NCI-H2107 (cell line): ENCODE results near the gene GOLIM4.

Experiments
- DNase-seq: peaks from one replicate; lab custom pipeline; 2025; lab: John Stamatoyannopoulos, UW

Gene GOLIM4

DNA sequence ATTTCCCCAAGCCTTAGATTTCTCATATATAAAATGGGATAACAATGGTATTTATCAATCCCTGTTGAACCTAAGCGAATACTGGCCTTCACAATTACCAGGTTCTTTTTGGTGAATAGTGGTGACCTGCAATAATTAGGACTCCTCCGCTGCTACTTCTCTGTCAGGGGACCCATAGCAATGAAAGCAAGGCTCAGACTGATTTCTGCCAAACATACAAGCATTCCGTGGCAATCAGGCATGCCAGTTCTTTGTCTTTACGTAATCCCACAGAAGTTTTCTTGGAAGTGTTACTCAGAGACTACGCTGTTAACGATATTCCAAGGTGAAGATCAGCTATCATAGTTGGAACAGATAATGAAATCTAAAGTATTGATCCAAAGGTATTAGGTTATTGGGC, 105.7 kb downstream of the GOLIM4 start:
- no peak for DNase-seq

DNA sequence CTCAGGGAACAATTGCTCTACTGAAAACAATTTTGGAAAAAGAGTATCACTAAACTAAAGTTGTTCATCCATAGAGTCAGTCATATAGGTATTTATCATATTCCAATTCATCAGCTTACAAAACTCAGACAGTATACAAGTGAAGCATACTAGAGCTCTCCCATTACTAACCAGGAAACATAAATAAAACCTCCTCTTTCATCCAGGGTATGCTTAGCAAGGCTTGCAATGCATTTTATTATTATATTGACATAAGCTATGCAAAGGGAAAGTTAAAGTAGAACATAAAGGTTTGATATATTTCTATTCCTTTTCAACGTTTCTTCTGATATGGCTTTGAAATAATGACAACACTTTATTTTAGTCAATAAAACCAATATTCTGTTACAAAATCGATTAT, 106.7 kb downstream of the GOLIM4 start:
- no peak for DNase-seq

DNA sequence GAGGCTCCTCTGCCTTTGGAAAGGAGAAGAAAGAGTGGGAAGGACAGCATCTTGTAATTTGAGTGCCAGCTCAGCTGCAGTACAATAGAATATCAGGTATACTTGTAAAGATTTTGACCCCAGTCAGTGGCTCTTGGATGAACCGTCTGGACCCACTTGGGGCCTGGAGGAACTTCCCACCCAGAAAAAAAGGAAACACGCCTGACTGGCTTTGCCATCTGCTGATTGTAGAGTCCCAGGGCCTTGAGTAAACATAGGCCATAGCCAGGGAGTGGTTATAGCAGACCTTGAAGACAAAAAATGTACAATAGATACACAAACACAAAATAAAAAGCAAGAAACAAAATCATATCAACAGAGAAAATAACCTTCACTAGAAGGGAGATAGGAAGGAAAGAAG, 112.1 kb downstream of the GOLIM4 start:
- no peak for DNase-seq

DNA sequence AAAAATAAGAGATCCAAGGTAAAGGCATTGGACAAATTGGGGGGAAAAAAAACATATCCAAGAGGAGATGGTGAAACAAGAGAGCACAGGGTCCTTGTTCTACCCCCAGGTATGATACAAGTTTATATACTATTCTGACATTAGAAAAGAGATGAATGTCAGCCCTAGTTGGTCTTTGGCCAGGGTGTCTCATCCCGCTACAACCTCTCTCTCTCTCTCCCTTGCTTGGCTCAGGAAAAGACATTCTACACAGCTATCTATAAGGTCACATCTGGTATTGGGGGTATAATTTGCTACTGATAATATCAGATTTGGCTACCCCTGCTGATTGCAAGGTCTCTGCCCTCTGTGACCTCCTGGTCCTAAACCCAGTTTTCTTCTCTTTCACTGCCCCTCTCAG, 117.2 kb downstream of the GOLIM4 start:
- DNase-seq = no peak

DNA sequence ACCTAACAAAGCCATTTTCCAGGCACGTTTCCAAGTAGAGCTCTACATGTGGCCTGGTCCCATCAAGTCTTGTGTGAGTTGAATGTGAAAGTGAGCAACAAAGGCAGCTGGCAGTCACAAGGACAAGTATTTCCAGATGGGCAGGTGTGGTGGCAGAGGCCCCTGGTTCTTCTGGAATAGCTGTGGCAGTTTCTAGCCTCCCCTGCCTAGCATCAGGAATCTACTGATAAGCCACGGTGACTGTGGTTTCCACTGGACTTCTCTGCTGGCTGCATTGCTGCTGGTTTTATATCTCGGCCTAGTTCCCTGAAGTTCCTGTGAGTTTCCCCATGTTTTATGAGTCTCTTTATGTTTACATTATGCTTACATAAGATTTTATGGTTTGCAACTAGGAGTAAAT, 117.7 kb downstream of the GOLIM4 start:
- DNase-seq = peak; percentile 73

DNA sequence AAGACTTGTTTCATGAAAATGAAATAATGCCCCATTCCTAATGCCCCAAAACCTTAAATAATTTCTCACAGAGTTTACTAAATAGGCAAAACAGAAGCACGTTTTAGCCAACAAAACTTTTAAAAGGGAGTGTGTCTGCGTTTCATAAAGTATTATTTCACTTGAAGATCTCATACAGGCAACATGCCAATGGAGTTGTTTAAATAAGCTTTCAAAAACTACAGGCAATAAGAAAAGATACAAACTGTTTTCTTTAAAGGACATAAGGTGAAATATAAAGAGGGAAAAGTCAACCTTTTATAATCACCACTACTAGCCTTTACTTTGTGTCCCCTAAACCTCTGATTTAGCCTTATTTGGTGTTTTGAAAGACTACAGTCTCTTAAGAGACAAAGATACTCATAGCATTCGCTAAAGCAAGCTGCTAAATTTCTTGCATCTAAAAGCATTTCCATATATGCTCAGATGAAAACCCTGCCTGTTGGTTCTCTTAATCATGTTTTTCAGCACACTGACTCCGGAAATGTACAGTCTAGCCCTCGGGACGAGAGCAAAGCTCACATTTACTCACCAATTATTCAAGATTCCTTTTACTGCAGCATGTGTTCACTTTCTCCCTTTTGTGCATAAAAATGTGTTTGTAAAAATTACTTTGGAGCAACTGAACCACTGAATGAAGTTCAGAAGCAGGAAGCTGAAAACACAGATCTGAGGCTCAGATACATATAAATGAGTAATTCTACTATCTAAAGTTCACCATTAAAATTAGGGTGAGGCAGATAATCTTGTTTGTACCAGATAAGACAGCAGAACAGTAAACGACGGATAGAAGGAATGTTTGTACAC, 119.0 kb downstream of the GOLIM4 start:
- no peak for DNase-seq

DNA sequence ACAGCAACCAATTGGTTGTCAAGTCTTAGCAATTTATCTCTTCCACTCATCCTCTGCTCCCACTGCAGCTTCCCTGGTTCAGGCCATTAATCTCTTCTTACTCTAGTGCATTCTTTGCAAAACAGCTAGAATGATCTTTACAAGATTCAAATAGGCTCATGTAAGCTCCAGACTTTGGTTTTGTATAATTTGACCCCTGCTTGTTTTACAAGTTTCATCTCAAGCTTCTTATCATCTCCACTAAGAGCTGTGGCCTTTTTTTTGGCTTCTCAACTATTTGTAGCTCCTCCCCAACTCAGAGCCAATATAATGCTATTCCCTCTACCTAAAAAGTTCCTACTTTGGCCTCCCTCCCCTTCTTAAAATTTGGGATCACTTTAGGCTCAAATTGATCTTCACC, 121.8 kb downstream of the GOLIM4 start:
- no peak for DNase-seq

DNA sequence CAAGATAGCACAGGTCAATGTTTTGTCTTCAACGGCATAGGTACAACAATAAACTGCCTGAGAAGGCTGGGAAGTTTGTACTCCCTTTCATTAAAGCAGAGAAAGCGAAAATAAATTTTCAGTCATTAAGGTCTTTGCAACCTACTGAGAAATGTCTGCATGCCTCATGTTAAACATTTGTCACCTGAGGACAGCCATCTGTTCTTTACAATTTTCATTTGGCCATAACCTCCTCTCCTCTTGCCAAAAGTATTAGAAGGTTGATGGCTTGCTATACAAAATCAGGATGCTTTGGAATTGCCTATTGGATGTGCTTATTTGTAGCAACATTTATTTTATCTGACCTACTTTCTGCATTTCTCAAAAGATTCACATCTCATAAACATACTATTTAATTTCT, 122.7 kb downstream of the GOLIM4 start:
- DNase-seq = no peak

DNA sequence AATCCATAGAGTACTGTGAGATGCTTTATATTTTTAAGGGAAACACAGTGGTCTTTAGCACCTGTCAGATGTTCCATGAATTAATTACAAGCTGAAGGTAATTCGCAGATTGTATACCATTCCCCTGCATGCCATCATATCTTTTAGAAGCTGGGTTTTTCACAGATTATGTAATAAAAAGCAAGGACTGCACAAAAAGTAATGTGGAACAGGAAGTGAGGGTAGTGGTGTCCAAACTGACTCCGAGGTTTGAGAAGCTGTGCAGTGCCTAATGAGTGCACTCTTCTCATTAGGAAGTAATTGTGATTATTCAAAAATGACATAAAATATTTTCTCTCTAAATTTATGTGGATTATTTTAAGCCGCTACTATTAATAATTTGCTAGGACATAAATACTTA, 123.2 kb downstream of the GOLIM4 start:
- DNase-seq = no peak

DNA sequence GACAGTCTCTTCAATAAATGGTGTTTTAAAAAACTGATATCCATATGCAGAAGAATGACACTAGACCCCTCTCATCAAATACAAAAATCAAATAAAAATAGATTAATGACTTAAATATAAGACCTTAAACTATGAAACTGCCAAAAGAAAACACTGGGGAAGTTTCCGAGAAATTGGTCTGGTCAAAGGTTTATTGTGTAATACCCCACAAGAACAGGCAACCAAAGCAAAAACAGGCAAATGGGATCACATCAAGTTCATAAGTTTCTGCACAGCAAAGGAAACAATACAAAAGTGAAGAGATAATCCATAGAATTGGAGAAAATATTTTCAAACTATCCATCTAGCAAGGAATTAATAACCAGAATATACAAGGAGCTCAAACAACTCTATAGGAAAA, 126.2 kb downstream of the GOLIM4 start:
- DNase-seq = no peak

DNA sequence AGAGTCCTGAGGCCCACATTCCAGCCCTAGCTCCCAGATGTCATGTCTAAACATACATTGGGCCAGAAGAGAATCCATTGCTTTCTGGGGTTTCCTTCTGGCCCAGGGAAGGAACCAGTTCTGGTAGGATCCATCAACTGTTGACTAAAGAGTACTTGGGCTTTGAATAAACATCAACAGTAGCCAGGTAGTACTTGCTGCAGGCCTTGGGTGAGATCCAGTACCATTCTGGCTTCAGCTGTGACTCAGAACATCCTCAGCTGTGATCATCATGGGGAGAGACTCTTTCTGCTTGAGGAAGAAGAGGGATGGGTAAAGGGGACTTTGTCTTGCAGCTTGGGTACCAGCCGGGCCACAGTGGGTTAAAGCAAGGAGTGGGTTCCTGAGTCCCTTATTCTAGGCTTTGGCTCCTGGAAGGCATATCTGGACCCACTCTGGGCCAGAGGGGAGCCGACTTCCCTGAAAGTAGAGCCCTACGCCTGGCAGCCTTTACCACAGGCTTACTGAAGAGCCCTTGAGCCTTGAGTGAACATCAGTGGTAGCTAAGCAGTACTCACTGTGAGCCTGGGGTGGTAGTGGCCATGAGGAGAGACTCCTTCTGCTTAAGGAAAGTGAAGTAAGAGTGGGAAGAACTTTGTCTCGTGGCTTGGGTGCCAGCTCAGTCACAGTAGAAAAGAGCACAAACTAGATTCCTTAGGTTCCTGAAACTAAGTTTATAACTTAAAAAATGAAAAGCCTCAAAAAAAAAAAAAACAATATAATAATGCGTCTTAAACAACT, 128.3 kb downstream of the GOLIM4 start:
- DNase-seq = no peak
